Measurements from ENCODE around the gene RPL27. TPM values are rescaled to one million over a fixed set of nuclear protein-coding genes. Genes with fewer than 3 reads are reported as not detected.

The RPL27 gene
- total and polyA plus RNA-seq, 2 donors (not counting 3 experiments of a cell fraction or from before 2014, with no cell fraction given): 1,014 to 2,467 TPM

DNA sequence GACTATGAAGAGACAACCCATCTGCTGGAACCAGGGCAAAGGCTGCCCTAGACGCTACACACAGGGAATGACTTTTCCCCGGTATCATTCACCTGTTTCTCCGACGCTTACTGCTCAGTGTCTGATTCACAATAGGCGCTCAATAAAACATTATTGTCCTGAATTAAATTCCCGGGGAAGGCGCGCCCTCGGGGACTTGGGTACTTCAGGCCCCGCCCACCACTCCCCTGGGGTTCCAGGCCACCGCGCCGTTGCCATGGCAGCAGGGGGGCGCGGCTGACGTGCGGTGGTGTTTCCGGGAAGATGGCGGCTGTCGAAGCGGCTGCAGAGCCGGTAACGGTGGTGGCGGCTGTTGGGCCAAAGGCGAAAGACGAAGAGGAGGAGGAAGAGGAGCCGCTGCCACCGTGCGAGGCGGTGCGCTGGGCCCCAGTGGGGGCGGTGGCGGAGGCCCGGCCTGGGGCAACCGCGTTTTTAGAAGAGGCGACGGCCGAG is 17.9 kb upstream of the RPL27 start, which contains the start of gene RUNDC1:
TSS of gene RUNDC1 (plus strand) at position 292 of the 492 bp plus-strand sequence. CDS start at position 304, 12 bp downstream.
- Histone ChIP-seq H3K27ac (ENCODE audit: insufficient read depth, low read depth, low read length) (peak within 1 kb of the TSS; percentile 1), H3K4me1 (ENCODE audit: control insufficient read depth, extremely low read depth, insufficient read depth, low read length) (peaks cover 23% of the 10 kb centered on the region), H3K9me3 (replicated peaks; ENCODE audit: control insufficient read depth, insufficient read depth, low read length) (no peaks in the 10 kb centered on the region), H3K9me1 (replicated peaks; ENCODE audit: control insufficient read depth, extremely low read depth, insufficient read depth, low read length) (no peaks in the 10 kb centered on the region), H3K9ac (replicated peaks; ENCODE audit: extremely low read depth, insufficient read depth, low read length) (peak within 1 kb of the TSS; percentile 42), H3K4me2 (ENCODE audit: insufficient read depth, low read length) (peak within 1 kb of the TSS; percentile 59), H3K79me2 (ENCODE audit: control insufficient read depth, insufficient read depth, low read length) (peaks cover 15% of the 10 kb centered on the region), H4K20me1 (replicated peaks; ENCODE audit: control insufficient read depth, extremely low read depth, insufficient read depth, low read length) (no peaks in the 10 kb centered on the region), H2AFZ (ENCODE audit: low read depth, low read length) (peak within 1 kb of the TSS; percentile 70), H3K36me3 (ENCODE audit: control insufficient read depth in 2 of 2, extremely low read depth in 1 of 2, insufficient read depth in 2 of 2, low read length in 2 of 2) (no peaks in the 10 kb centered on the region), H3K4me3 (replicated peaks in 1 of 3; ENCODE audit: insufficient read depth in 1 of 3, low read depth in 1 of 3, low read length in 3 of 3) (peak within 1 kb of the TSS; percentile 10 to 88 (median 11)), H3K27me3 (ENCODE audit: control insufficient read depth in 2 of 2, insufficient read depth in 2 of 2, low read length in 2 of 2) (no peaks in the 10 kb centered on the region)
- peak; percentile 86 for FAIRE-seq
- DNase-seq (ENCODE audit: low read depth, low spot score): peak; percentile 85
- dilution Hi-C loops (cut with MboI; ENCODE audit: extremely low pct_ligation_motif_present, low sequenced_read_pairs) (no loop called here), intact Hi-C loops (cut with micrococcal nuclease) (loop anchor here (1.0 to 2.0 kb wide), 2 partner anchors 16 to 18 kb away; partner anchors contain the start of genes AARSD1 and RPL27)
- POLR2A ChIA-PET: no interaction called here
- CTCF ChIA-PET: interaction anchor here (2.2 kb wide), 1 partner anchor 18 kb away, joined by 15 read pairs; the partner anchor contains the start of gene RPL27
- TF ChIP-seq POLR2A (IDR thresholded peaks at IDR 0.05; ENCODE audit: low read depth, low read length): peak; percentile 79
- no peak for TF ChIP-seq FOS (IDR thresholded peaks at IDR 0.05; ENCODE audit: borderline replicate concordance, insufficient read depth, low read length)
- peak; percentile 45 for TF ChIP-seq POLR2AphosphoS5 (IDR thresholded peaks at IDR 0.05; ENCODE audit: insufficient read depth, low read depth, low read length)
- TF ChIP-seq, protein P1, sequence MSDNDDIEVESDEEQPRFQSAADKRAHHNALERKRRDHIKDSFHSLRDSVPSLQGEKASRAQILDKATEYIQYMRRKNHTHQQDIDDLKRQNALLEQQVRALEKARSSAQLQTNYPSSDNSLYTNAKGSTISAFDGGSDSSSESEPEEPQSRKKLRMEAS (IDR thresholded peaks at IDR 0.05; ENCODE audit: insufficient read depth, insufficient read length): peak; percentile 13
- BruUV-seq (replicated peaks): no TSS peak

DNA sequence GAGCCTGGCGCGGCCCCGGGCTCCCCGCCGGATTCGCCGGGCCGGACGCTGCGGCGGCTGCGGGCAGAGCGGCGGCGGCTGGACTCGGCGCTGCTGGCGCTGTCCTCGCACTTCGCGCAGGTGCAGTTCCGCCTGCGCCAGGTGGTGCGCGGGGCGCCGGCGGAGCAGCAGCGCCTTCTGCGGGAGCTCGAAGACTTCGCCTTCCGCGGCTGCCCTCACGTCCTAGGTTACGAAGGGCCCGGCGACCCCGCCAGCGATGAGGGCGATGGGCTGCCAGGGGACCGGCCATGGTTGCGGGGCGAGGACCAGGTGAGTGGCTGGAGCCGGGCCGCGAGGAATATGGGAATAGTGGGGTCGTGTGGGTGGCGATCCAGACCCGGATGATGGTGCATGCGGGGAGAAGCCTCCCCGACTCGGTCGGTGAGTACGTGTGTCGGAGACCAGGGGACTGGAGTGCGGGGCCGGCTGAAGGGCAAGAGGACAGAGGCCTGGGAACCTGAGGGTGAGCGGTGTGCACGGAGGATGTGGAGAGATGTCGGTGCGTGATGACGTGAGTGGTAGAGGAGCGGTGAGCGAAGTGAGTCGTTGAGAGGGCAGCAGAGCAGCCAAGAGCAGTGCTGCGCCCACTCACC is 17.3 kb upstream of the RPL27 start:
- H3K36me3 ChIP-seq (ENCODE audit: control insufficient read depth in 2 of 2, extremely low read depth in 1 of 2, insufficient read depth in 2 of 2, low read length in 2 of 2): no peaks in the 10 kb centered on the region
- peak; percentile 82 for FAIRE-seq
- no TSS peak for BruUV-seq (replicated peaks)
- no peaks in the 10 kb centered on the region for H3K9me1 ChIP-seq (replicated peaks; ENCODE audit: control insufficient read depth, extremely low read depth, insufficient read depth, low read length)
- POLR2A ChIA-PET: no interaction called here
- peak overlapping the region; percentile 70 for H2AFZ ChIP-seq (ENCODE audit: low read depth, low read length)
- H4K20me1 ChIP-seq (replicated peaks; ENCODE audit: control insufficient read depth, extremely low read depth, insufficient read depth, low read length): no peaks in the 10 kb centered on the region
- H3K27me3 ChIP-seq (ENCODE audit: control insufficient read depth in 2 of 2, insufficient read depth in 2 of 2, low read length in 2 of 2): no peaks in the 10 kb centered on the region
- peak overlapping the region; percentile 42 for H3K9ac ChIP-seq (replicated peaks; ENCODE audit: extremely low read depth, insufficient read depth, low read length)
- TF ChIP-seq JUN (IDR thresholded peaks at IDR 0.05; ENCODE audit: borderline replicate concordance, insufficient read depth, insufficient read length, low read depth) (no peak), POLR2A (IDR thresholded peaks at IDR 0.05; ENCODE audit: low read depth, low read length) (no peak), MYC (IDR thresholded peaks at IDR 0.05; ENCODE audit: low read depth, low read length) (no peak), GATA2 (IDR thresholded peaks at IDR 0.05; ENCODE audit: insufficient read depth, insufficient read length, low read depth, low read length) (no peak), FOS (IDR thresholded peaks at IDR 0.05; ENCODE audit: borderline replicate concordance, insufficient read depth, low read length) (no peak), POLR2AphosphoS5 (IDR thresholded peaks at IDR 0.05; ENCODE audit: insufficient read depth, low read depth, low read length) (no peak)
- TF ChIP-seq, protein P1 (IDR thresholded peaks at IDR 0.05; ENCODE audit: insufficient read depth, insufficient read length): no peak
- TF ChIP-seq, protein P2, sequence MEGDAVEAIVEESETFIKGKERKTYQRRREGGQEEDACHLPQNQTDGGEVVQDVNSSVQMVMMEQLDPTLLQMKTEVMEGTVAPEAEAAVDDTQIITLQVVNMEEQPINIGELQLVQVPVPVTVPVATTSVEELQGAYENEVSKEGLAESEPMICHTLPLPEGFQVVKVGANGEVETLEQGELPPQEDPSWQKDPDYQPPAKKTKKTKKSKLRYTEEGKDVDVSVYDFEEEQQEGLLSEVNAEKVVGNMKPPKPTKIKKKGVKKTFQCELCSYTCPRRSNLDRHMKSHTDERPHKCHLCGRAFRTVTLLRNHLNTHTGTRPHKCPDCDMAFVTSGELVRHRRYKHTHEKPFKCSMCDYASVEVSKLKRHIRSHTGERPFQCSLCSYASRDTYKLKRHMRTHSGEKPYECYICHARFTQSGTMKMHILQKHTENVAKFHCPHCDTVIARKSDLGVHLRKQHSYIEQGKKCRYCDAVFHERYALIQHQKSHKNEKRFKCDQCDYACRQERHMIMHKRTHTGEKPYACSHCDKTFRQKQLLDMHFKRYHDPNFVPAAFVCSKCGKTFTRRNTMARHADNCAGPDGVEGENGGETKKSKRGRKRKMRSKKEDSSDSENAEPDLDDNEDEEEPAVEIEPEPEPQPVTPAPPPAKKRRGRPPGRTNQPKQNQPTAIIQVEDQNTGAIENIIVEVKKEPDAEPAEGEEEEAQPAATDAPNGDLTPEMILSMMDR (IDR thresholded peaks at IDR 0.05; ENCODE audit: extremely low read depth in 1 of 2, insufficient read depth in 1 of 2, low read depth in 1 of 2, low read length in 2 of 2): no peak
- peak overlapping the region; percentile 10 to 88 (median 11) for H3K4me3 ChIP-seq (replicated peaks in 1 of 3; ENCODE audit: insufficient read depth in 1 of 3, low read depth in 1 of 3, low read length in 3 of 3)
- intact Hi-C loops (cut with micrococcal nuclease) (loop anchor here (1.0 to 2.0 kb wide), 2 partner anchors 17 to 18 kb away; partner anchors contain the start of genes AARSD1 and RPL27), dilution Hi-C loops (cut with MboI; ENCODE audit: extremely low pct_ligation_motif_present, low sequenced_read_pairs) (no loop called here)
- H3K9me3 ChIP-seq (replicated peaks; ENCODE audit: control insufficient read depth, insufficient read depth, low read length): no peaks in the 10 kb centered on the region
- H3K27ac ChIP-seq (ENCODE audit: insufficient read depth, low read depth, low read length): peak overlapping the region; percentile 1
- peaks cover 23% of the 10 kb centered on the region for H3K4me1 ChIP-seq (ENCODE audit: control insufficient read depth, extremely low read depth, insufficient read depth, low read length)
- H3K79me2 ChIP-seq (ENCODE audit: control insufficient read depth, insufficient read depth, low read length): peaks cover 16% of the 10 kb centered on the region
- peak overlapping the region; percentile 32 for H3K4me2 ChIP-seq (ENCODE audit: insufficient read depth, low read length)
- DNase-seq (ENCODE audit: low read depth, low spot score): peak; percentile 47
- CTCF ChIA-PET: interaction anchor here (2.2 kb wide), 1 partner anchor 17 kb away, joined by 15 read pairs; the partner anchor contains the start of gene RPL27

All from endothelial cell of umbilical vein (primary cell).